Activated naive CD8-positive, alpha-beta T cell treated with anti-CD3 and anti-CD28 coated beads, Interleukin-2, amount 50 U/mL, for 24 hours (primary cell): ENCODE measurements around the gene RAD51B.
"Not testable (repeated sequence)": the region's sequence is repeated elsewhere in the genome, so short reads cannot be mapped to it uniquely, and the experiment has no call there.

Experiments used
- ATAC-seq: fragments of 150-1000 bp; cut with Tn5 transposase; one replicate; pipeline ENCODE4 v1.10.0; 2021
- DNase-seq: peaks from one replicate; pipeline ENCODE4 v3.0.0; 2021
- H3K27ac Mint-ChIP-seq: one replicate; pipeline ENCODE4 v1.8.0; 2021; ENCODE audit warnings: mild to moderate bottlenecking, mixed read lengths
- H3K27me3 Mint-ChIP-seq: one replicate; pipeline ENCODE4 v1.8.0; 2021; ENCODE audit warnings: mixed read lengths
- H3K36me3 Mint-ChIP-seq: one replicate; pipeline ENCODE4 v1.8.0; 2021; ENCODE audit warnings: low read depth, mixed read lengths
- H3K4me1 Mint-ChIP-seq: one replicate; pipeline ENCODE4 v1.8.0; 2021; ENCODE audit warnings: mixed read lengths
- H3K4me3 Mint-ChIP-seq: one replicate; pipeline ENCODE4 v1.8.0; 2021; ENCODE audit warnings: mild to moderate bottlenecking, moderate library complexity, mixed read lengths
- H3K9me3 Mint-ChIP-seq: one replicate; pipeline ENCODE4 v1.8.0; 2021; ENCODE audit warnings: mixed read lengths

Gene RAD51B

DNA sequence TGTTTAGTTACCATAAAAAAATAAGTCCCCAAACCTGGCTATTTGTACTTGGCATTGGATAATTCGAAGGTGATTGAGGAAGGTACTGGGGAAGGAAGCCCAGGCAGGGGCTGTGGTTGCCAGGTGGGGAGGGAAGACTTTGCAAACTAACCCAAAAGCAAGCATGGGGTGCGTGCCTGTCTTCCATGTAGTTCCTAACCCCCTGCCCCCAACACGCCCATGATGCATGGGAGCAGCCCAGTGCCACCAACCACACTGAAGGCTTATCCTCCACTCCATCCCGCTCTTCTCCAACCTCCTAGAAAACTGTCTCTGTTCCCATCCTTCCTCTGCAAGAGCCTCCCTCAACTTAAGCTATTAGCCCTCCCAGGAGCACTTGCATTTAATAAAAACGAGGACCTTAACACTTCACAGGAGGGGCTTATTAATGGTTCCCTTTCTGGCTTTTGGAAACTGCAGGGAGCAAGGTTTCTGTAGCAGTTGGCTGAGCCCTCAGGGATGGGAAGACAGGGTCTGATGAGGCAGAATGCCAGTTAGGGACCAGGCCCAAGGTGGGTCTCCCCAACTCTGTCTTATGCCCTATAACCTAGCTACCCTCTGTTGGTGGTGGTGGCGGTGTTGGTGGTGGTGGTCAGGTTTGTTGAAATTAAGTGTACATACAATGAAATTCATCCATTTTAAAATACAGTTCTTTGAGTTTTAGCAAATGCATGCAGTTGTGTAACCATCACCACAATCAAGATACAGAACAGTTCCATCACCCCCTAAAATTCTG lies 877.3 kb downstream of the RAD51B start:
- no peak for DNase-seq
- Mint-ChIP-seq H3K36me3 (no peaks in the 10 kb centered on the region), H3K27me3 (no peaks in the 10 kb centered on the region), H3K9me3 (peaks cover 4% of the 10 kb centered on the region), H3K27ac (no peak overlapping the region), H3K4me3 (no peak overlapping the region), H3K4me1 (peaks cover 26% of the 10 kb centered on the region)
- no peak for ATAC-seq

DNA sequence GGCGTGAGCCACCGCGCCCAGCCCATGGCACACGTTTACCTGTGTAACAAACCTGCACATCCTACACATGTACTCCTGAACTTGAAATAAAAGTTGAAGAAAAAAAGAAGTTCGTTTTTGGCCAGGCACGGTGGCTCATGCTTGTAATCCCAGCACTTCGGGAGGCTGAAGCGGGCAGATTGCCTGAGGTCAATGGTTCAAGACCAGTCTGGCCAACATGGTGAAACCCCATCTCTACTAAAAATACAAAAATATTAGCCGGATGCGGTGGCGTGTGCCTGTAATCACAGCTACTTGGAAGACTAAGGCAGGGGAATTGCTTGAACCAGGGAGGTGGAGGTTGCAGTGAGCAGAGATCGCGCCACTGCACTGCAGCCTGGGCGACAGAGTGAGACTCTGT lies 879.2 kb downstream of the RAD51B start:
- DNase-seq, ATAC-seq, H3K9me3 Mint-ChIP-seq, H3K27ac Mint-ChIP-seq, H3K27me3 Mint-ChIP-seq, H3K4me3 Mint-ChIP-seq, H3K36me3 Mint-ChIP-seq: not testable (repeated sequence)
- H3K4me1 Mint-ChIP-seq: peaks cover 33% of the 10 kb centered on the region

- Mint-ChIP-seq H3K27ac (no peak overlapping the region), H3K27me3 (no peaks in the 10 kb centered on the region), H3K4me1 (peaks cover 11% of the 10 kb centered on the region), H3K36me3 (no peaks in the 10 kb centered on the region), H3K4me3 (no peak overlapping the region), H3K9me3 (peaks cover 4% of the 10 kb centered on the region)
- no peak for DNase-seq
- ATAC-seq: no peak
Measured at GRCh38 chr14:68701001-68701741, 881.6 kb downstream of the RAD51B start.

- no peaks in the 10 kb centered on the region for H3K36me3 Mint-ChIP-seq
- DNase-seq: no peak
- no peak for ATAC-seq
- H3K9me3 Mint-ChIP-seq: peaks cover 4% of the 10 kb centered on the region
- H3K27ac Mint-ChIP-seq: no peak overlapping the region
- H3K4me1 Mint-ChIP-seq: peaks cover 11% of the 10 kb centered on the region
- no peak overlapping the region for H3K4me3 Mint-ChIP-seq
- H3K27me3 Mint-ChIP-seq: no peaks in the 10 kb centered on the region
Measured at GRCh38 chr14:68702135-68702534, 882.6 kb downstream of the RAD51B start.

- no peak for DNase-seq
- peaks cover 4% of the 10 kb centered on the region for H3K9me3 Mint-ChIP-seq
- no peak overlapping the region for H3K27ac Mint-ChIP-seq
- H3K4me1 Mint-ChIP-seq: peaks cover 11% of the 10 kb centered on the region
- no peaks in the 10 kb centered on the region for H3K27me3 Mint-ChIP-seq
- H3K36me3 Mint-ChIP-seq: no peaks in the 10 kb centered on the region
- no peak overlapping the region for H3K4me3 Mint-ChIP-seq
- ATAC-seq: no peak
Measured at GRCh38 chr14:68702578-68702977, 883.0 kb downstream of the RAD51B start.

- Mint-ChIP-seq H3K27me3 (no peaks in the 10 kb centered on the region), H3K4me1 (peaks cover 11% of the 10 kb centered on the region), H3K36me3 (no peaks in the 10 kb centered on the region), H3K27ac (no peak overlapping the region), H3K9me3 (peaks cover 4% of the 10 kb centered on the region), H3K4me3 (no peak overlapping the region)
- peak; percentile 96 for ATAC-seq
- DNase-seq: peak; percentile 40
Measured at GRCh38 chr14:68703093-68703492, 883.5 kb downstream of the RAD51B start.

GRCh38 chr14:68704736-68705720 lies 885.4 kb downstream of the RAD51B start:
- H3K27ac Mint-ChIP-seq: no peak overlapping the region

DNA sequence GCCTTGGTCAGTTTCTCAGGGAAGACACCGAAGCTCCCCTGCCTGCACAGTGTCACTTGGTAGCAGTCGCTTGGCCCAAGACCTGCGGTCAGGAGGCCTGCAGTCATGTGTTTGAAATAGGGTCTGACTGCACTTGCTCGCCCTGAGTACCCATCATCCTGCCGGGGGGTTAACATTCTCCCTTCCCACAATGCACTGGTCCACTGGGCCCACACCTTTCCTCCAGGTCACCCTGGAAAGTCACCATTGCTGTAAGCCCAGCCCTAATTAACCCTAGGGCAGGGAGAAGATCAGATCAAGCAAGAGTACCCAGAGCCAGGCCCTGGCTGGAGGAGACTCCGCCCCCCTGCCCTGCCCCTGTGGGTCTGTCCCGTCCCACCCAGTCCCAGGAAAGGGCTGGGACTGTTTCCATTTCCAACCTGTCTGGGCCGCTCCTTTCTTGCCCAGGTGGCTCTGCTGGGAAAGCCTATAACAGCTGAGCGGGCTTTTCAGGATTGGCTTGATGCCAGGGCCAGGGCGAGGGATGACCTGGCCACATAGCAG lies 886.2 kb downstream of the RAD51B start:
- ATAC-seq (no peak), DNase-seq (no peak)
- no peak overlapping the region for H3K4me3 Mint-ChIP-seq
- H3K36me3 Mint-ChIP-seq: no peaks in the 10 kb centered on the region
- H3K9me3 Mint-ChIP-seq: no peaks in the 10 kb centered on the region
- H3K27ac Mint-ChIP-seq: no peak overlapping the region
- H3K27me3 Mint-ChIP-seq: no peaks in the 10 kb centered on the region
- peaks cover 11% of the 10 kb centered on the region for H3K4me1 Mint-ChIP-seq

More at GRCh38 chr14:68704736-68705720, 885.4 kb downstream of the RAD51B start:
- Mint-ChIP-seq H3K4me1 (peaks cover 11% of the 10 kb centered on the region), H3K36me3 (no peaks in the 10 kb centered on the region), H3K9me3 (peaks cover 1% of the 10 kb centered on the region), H3K4me3 (no peak overlapping the region), H3K27me3 (no peaks in the 10 kb centered on the region)
- ATAC-seq (no peak), DNase-seq (no peak)

DNA sequence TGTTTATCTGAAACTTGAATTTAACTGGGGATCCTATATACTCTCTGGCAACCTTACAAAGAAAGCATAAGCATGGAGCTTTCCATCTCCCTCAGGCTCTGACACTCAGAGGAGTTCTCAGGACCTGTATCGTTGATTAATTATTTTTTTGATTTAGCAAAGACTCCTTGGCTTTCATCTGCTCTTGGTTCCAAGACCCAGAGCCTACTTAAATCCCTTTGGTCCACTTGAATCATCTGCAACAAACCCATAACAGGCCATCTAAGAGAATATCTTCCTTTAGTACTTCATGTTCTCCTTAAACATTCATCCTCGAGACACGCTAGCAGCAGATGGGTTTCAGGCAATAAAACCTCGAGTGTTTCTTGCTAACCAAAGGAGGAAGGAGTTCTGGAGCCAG lies 887.9 kb downstream of the RAD51B start:
- Mint-ChIP-seq H3K27ac (no peak overlapping the region), H3K9me3 (no peaks in the 10 kb centered on the region), H3K4me3 (no peak overlapping the region), H3K36me3 (no peaks in the 10 kb centered on the region), H3K27me3 (no peaks in the 10 kb centered on the region), H3K4me1 (peaks cover 22% of the 10 kb centered on the region)
- DNase-seq (no peak), ATAC-seq (no peak)

- H3K4me1 Mint-ChIP-seq: peaks cover 19% of the 10 kb centered on the region
- no peaks in the 10 kb centered on the region for H3K9me3 Mint-ChIP-seq
- no peaks in the 10 kb centered on the region for H3K27me3 Mint-ChIP-seq
- H3K27ac Mint-ChIP-seq: no peak overlapping the region
- no peak for ATAC-seq
- H3K36me3 Mint-ChIP-seq: no peaks in the 10 kb centered on the region
- H3K4me3 Mint-ChIP-seq: no peak overlapping the region
- no peak for DNase-seq
Measured at GRCh38 chr14:68708343-68708742, 888.8 kb downstream of the RAD51B start.

GRCh38 chr14:68709007-68709406 lies 889.4 kb downstream of the RAD51B start:
- H3K27ac Mint-ChIP-seq: no peak overlapping the region
- no peaks in the 10 kb centered on the region for H3K27me3 Mint-ChIP-seq
- H3K36me3 Mint-ChIP-seq: no peaks in the 10 kb centered on the region
- no peaks in the 10 kb centered on the region for H3K9me3 Mint-ChIP-seq
- ATAC-seq (no peak), DNase-seq (no peak)
- H3K4me1 Mint-ChIP-seq: peaks cover 20% of the 10 kb centered on the region
- no peak overlapping the region for H3K4me3 Mint-ChIP-seq

DNA sequence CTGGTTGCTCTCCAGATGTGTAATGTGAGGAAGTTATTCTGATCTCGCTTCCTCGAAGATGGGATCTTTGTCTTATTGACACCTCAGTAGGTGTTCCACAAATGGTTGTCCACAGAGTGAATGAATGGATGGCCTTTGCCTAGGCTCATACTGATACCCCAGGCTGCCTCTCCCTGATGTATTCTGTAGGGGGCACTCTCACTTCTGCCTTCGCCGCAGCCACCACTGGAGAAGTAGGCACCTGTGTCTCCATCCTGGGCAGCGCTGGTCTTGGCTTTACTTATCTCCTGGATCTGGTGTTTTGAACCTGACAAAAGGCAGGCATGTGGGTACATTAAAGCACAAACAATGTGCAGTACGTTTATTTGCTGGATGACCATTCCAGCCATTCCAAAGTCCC lies 891.2 kb downstream of the RAD51B start:
- no peak overlapping the region for H3K4me3 Mint-ChIP-seq
- no peaks in the 10 kb centered on the region for H3K27me3 Mint-ChIP-seq
- no peak for ATAC-seq
- DNase-seq: no peak
- H3K4me1 Mint-ChIP-seq: peaks cover 35% of the 10 kb centered on the region
- no peak overlapping the region for H3K27ac Mint-ChIP-seq
- no peaks in the 10 kb centered on the region for H3K36me3 Mint-ChIP-seq
- no peaks in the 10 kb centered on the region for H3K9me3 Mint-ChIP-seq

DNA sequence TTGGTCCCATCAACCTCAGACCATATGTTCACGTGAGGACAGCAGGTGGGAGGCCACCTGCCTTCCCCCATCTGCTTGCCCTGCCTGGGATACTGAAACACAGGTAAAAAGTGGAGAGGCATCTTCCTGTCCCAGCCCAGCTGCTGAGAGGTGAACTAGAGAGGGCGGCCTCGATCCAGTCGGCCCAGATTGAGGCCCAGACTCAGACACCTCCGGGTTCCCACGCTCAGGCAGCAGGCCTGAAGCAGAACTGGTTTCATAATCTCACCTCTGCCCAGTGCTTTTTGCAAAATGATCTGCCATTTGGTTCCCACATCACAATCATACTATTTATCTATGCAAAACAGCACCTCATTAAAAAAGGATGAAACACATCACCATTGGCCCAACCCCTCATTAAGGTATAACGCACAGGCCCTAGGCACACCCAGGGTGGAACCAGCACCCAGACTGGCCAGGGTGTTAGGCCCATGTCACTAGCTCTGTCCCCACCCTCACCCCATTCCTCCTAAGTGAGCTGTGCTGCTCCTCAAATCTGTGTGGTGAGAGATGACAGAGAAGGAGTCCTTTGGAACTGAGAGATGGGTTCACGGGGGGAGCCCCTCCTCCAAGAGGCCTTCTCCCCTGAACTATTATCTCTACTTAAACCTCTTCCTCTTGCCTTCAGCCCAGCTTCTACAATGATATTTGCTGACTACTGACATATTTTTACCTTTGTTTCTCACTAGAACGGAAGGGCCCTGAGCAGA lies 892.2 kb downstream of the RAD51B start:
- ATAC-seq: peak; percentile 39
- H3K36me3 Mint-ChIP-seq: no peaks in the 10 kb centered on the region

More for the DNA sequence above, 892.2 kb downstream of the RAD51B start:
- Mint-ChIP-seq H3K9me3 (no peaks in the 10 kb centered on the region), H3K4me3 (no peak overlapping the region), H3K27me3 (no peaks in the 10 kb centered on the region), H3K4me1 (peaks cover 40% of the 10 kb centered on the region), H3K27ac (no peak overlapping the region)
- no peak for DNase-seq
